ENCODE measurements around the gene ERC1.

GRCh38 chr12:1517734-1518525, 526.9 kb downstream of the ERC1 start:
- TF ChIP-seq CTCF (IDR thresholded peaks at IDR 0.05; ENCODE audit: low read depth, low read length, poor library complexity, severe bottlenecking), result no peak
- TF ChIP-seq EZH2phosphoT487 (IDR thresholded peaks at IDR 0.05; ENCODE audit: borderline replicate concordance, low read length), result no peak

Measured in DOHH2 (cell line).